GM12878 (cell line): ENCODE results near the gene RNF115. TPM values are rescaled to one million over a fixed set of nuclear protein-coding genes. Genes with fewer than 3 reads are reported as not detected.
A peak's percentile ranks its signal among the peaks of the same experiment; 100 is the strongest.

ENCODE experiments used
- ATF3 ChIP-seq: IDR thresholded peaks from 2 replicates; pipeline ENCODE4 v1.6.1; 2011; ENCODE audit warnings: low read depth, mild to moderate bottlenecking, low read length, moderate library complexity, borderline replicate concordance; ENCODE audit errors: extremely low read depth
- BACH1 ChIP-seq: fragments of 450-650 bp; IDR thresholded peaks from 2 replicates; pipeline ENCODE4 v1.6.1; 2017; ENCODE audit warnings: mild to moderate bottlenecking, borderline replicate concordance
- BCL3 ChIP-seq: IDR thresholded peaks from 2 replicates; pipeline ENCODE4 v1.6.1; 2011; ENCODE audit warnings: borderline replicate concordance, low read depth, mild to moderate bottlenecking, moderate library complexity, low read length; ENCODE audit not compliant: insufficient read depth, poor library complexity, severe bottlenecking
- CBFB ChIP-seq: IDR thresholded peaks from 2 replicates; pipeline ENCODE4 v1.6.1; 2016; ENCODE audit warnings: antibody characterized with exemption, low read depth
- CHD2 ChIP-seq: IDR thresholded peaks from 2 replicates; pipeline ENCODE4 v1.6.1; 2011; ENCODE audit warnings: low read depth, low read length, improper control_type of control experiment, borderline replicate concordance
- CREB1 ChIP-seq: IDR thresholded peaks from 2 replicates; pipeline ENCODE4 v1.6.1; 2012; ENCODE audit warnings: low read depth, mild to moderate bottlenecking, inconsistent platforms
- DPF2 ChIP-seq: fragments of 450-650 bp; IDR thresholded peaks from 2 replicates; pipeline ENCODE4 v1.6.1; 2017; ENCODE audit warnings: mild to moderate bottlenecking
- EGR1 ChIP-seq, 2 experiments: IDR thresholded peaks; 1 replicate in 1 of 2; 2 replicates in 1 of 2; pipeline ENCODE4 v1.6.1; 2011 to 2012; ENCODE audit warnings: low read depth in 2 of 2, low read length in 2 of 2, borderline replicate concordance in 1 of 2, mild to moderate bottlenecking in 1 of 2, moderate library complexity in 1 of 2
- FOXM1 ChIP-seq: IDR thresholded peaks from 2 replicates; pipeline ENCODE4 v1.6.1; 2012; ENCODE audit warnings: low read depth, mild to moderate bottlenecking, inconsistent platforms, low read length, moderate library complexity
- HCFC1 ChIP-seq: fragments of 150-350 bp; IDR thresholded peaks from 2 replicates; pipeline ENCODE4 v1.6.1; 2014; ENCODE audit warnings: low read length
- LARP7 ChIP-seq: fragments of 450-650 bp; IDR thresholded peaks from 2 replicates; pipeline ENCODE4 v1.6.1; 2017; ENCODE audit warnings: mild to moderate bottlenecking
- MAX ChIP-seq: IDR thresholded peaks from 2 replicates; pipeline ENCODE4 v1.6.1; 2012; ENCODE audit warnings: low read depth, low read length, improper control_type of control experiment
- MEF2B ChIP-seq: fragments of 450-650 bp; IDR thresholded peaks from 2 replicates; pipeline ENCODE4 v1.6.1; 2018; ENCODE audit warnings: mild to moderate bottlenecking, moderate library complexity; ENCODE audit not compliant: partially characterized antibody, poor library complexity, severe bottlenecking
- MYC ChIP-seq: IDR thresholded peaks from 2 replicates; pipeline ENCODE4 v1.6.1; 2011; ENCODE audit warnings: mild to moderate bottlenecking, low read length, moderate library complexity, inconsistent platforms; ENCODE audit not compliant: insufficient read depth, insufficient replicate concordance, insufficient read length, severe bottlenecking
- PKNOX1 ChIP-seq: fragments of 450-650 bp; IDR thresholded peaks from 2 replicates; pipeline ENCODE4 v1.6.1; 2016; ENCODE audit warnings: mild to moderate bottlenecking
- POLR2A ChIP-seq: IDR thresholded peaks from 2 replicates; pipeline ENCODE4 v1.6.1; 2011; ENCODE audit warnings: low read depth, mild to moderate bottlenecking, low read length
- POLR2AphosphoS5 ChIP-seq: IDR thresholded peaks from 2 replicates; pipeline ENCODE4 v1.6.1; 2011; ENCODE audit warnings: mild to moderate bottlenecking, low read length, inconsistent platforms
- POU2F2 ChIP-seq: IDR thresholded peaks from 3 replicates; pipeline ENCODE4 v1.6.1; 2011; ENCODE audit warnings: low read depth, mild to moderate bottlenecking, low read length, borderline replicate concordance
- RELA ChIP-seq: fragments of 450-650 bp; IDR thresholded peaks from 2 replicates; pipeline ENCODE4 v1.8.0; 2014; ENCODE audit warnings: borderline replicate concordance; ENCODE audit not compliant: partially characterized antibody
- RUNX3 ChIP-seq: IDR thresholded peaks from 2 replicates; pipeline ENCODE4 v1.6.1; 2012; ENCODE audit warnings: low read length, inconsistent platforms
- SIX5 ChIP-seq: IDR thresholded peaks from 2 replicates; pipeline ENCODE4 v1.6.1; 2011; ENCODE audit warnings: mild to moderate bottlenecking, low read depth, low read length, moderate library complexity; ENCODE audit not compliant: severe bottlenecking
- SMARCA5 ChIP-seq: fragments of 450-650 bp; IDR thresholded peaks from 2 replicates; pipeline ENCODE4 v1.6.1; 2017; ENCODE audit warnings: mild to moderate bottlenecking
- SMC3 ChIP-seq: IDR thresholded peaks from 2 replicates; pipeline ENCODE4 v1.6.1; 2011; ENCODE audit warnings: low read length, improper control_type of control experiment, borderline replicate concordance
- SPI1 ChIP-seq: IDR thresholded peaks from 2 replicates; pipeline ENCODE4 v1.6.1; 2011; ENCODE audit warnings: low read depth, mild to moderate bottlenecking, low read length, moderate library complexity, borderline replicate concordance; ENCODE audit not compliant: insufficient read depth
- TCF3 ChIP-seq: IDR thresholded peaks from 2 replicates; pipeline ENCODE4 v1.6.1; 2012; ENCODE audit warnings: low read depth, mild to moderate bottlenecking, low read length, borderline replicate concordance; ENCODE audit not compliant: insufficient read depth
- USF1 ChIP-seq: IDR thresholded peaks from 2 replicates; pipeline ENCODE4 v1.6.1; 2011; ENCODE audit warnings: borderline replicate concordance, low read depth, mild to moderate bottlenecking, moderate library complexity, mixed read lengths, low read length; ENCODE audit not compliant: insufficient read depth; ENCODE audit errors: extremely low read length
- YY1 ChIP-seq: IDR thresholded peaks from 2 replicates; pipeline ENCODE4 v1.6.1; 2011; ENCODE audit warnings: low read depth, mild to moderate bottlenecking, low read length
- ZNF622 ChIP-seq: fragments of 450-650 bp; IDR thresholded peaks from 2 replicates; pipeline ENCODE4 v1.6.1; 2017; ENCODE audit warnings: mild to moderate bottlenecking, inconsistent platforms
- polyA plus RNA-seq, 11 experiments: library from polyadenylated mRNA; depleted of rRNA in 4 of 11; unstranded in 6 of 11; stranded (reverse) in 5 of 11; fragments of >200 nt; fragmentation: Nextera tagmentation in 4 of 11; fragmentation: Illumina TruSeq in 1 of 11; extraction: Ambion mirVana in 4 of 11; extraction: Trizol in 1 of 11; gene quantifications; 1 replicate in 1 of 11; 2 replicates in 10 of 11; pipeline versions ENCODE4 v1.2.1 to v1.2.3, GENCODE V29; 2011 to 2016; ENCODE audit warnings: inconsistent platforms in 2 of 11, missing spikeins in 2 of 11, low read depth in 1 of 11
- total RNA-seq, 4 experiments: library from RNA; depleted of rRNA in 3 of 4; stranded (reverse); fragments of >200 nt in 3 of 4; fragmentation: Illumina TruSeq in 1 of 4; extraction: Trizol in 1 of 4; gene quantifications; 2 replicates each; pipeline versions ENCODE4 v1.2.1 to v1.2.3, GENCODE V29; 2013 to 2021

The RNF115 gene
- total and polyA plus RNA-seq, 10 of the 15 experiments (the other 5 are each of a cell fraction or from before 2014, with no cell fraction given): 3.4 to 22.0 (median 12.9) TPM

- TF ChIP-seq SMC3: peak; percentile 74
- peak; percentile 71 for TF ChIP-seq MYC
- TF ChIP-seq YY1: peak; percentile 92
- peak; percentile 43; the same call in 2 of the 3 replicates for TF ChIP-seq POU2F2
- 0 out of 2 replicates have a peak, but pooled peaks have one; percentile 3 for TF ChIP-seq CREB1
- TF ChIP-seq SIX5: no peak
- no peak for TF ChIP-seq ZNF622
- TF ChIP-seq SMARCA5: peak; percentile 94
- no peak for TF ChIP-seq PKNOX1
- peak; percentile 66; the same call in 1 of the 2 replicates for TF ChIP-seq BACH1
- 0 out of 2 replicates have a peak, but pooled peaks have one; percentile 52 for TF ChIP-seq DPF2
- TF ChIP-seq SPI1: no peak
- TF ChIP-seq POLR2A: peak; percentile 81
- peak; percentile 11; the same call in 1 of the 2 replicates for TF ChIP-seq MAX
- TF ChIP-seq RUNX3: no peak
- TF ChIP-seq MEF2B: peak; percentile 89
- TF ChIP-seq TCF3: peak; percentile 40; the same call in 1 of the 2 replicates
- no peak for TF ChIP-seq CHD2
- no peak for TF ChIP-seq POLR2AphosphoS5
- TF ChIP-seq FOXM1: 0 out of 2 replicates have a peak, but pooled peaks have one; percentile 39
- peak; percentile 8 for TF ChIP-seq RELA
- no peak for TF ChIP-seq ATF3
- TF ChIP-seq HCFC1: 0 out of 2 replicates have a peak, but pooled peaks have one; percentile 41
- no peak for TF ChIP-seq USF1
- peak; percentile 59; the same call in 1 of the 2 replicates for TF ChIP-seq LARP7
- peak in 1 of 2 experiments; percentile 46; a peak in 1 of 3 replicates for TF ChIP-seq EGR1 (IDR thresholded peaks at IDR 0.05; ENCODE audit: borderline replicate concordance in 1 of 2, low read depth in 2 of 2, low read length in 2 of 2)
- TF ChIP-seq CBFB: peak; percentile 72; the same call in 1 of the 2 replicates
- peak; percentile 60 for TF ChIP-seq BCL3
Observed at GRCh38 chr1:145845514-145846161, 21.7 kb upstream of the RNF115 start, which contains the start of gene NUDT17 (continued).
